NCI-H2196 (cell line): Measurements from ENCODE around the gene ENOX2.

Experiments used
- DNase-seq: peaks from one replicate; lab custom pipeline; 2025; ENCODE audit not compliant: unreplicated experiment; lab: John Stamatoyannopoulos, UW

The ENOX2 gene

GRCh38 chrX:130645955-130646583 is 256.9 kb downstream of the ENOX2 start:
- DNase-seq: no peak

DNA sequence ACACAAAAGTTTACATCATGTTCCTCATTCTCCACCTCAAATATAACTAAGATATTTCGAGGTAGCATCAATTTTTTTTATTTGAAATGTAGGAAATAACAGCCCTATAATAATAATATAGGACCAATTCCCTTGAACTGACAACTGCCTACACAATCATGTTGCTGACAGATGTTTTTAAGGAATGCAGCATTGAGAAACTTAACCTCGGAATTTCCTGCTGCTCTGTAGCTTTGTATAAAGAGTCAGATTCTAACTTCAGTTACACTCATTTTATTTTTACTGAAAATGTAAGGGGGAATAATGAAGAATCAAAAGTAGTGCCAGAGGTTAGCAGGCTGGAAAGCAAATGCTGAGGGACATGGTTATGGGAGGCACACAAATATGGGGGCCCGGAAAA is 265.4 kb downstream of the ENOX2 start:
- no peak for DNase-seq

- no peak for DNase-seq
Measured at GRCh38 chrX:130636277-130636676, 266.7 kb downstream of the ENOX2 start.

DNA sequence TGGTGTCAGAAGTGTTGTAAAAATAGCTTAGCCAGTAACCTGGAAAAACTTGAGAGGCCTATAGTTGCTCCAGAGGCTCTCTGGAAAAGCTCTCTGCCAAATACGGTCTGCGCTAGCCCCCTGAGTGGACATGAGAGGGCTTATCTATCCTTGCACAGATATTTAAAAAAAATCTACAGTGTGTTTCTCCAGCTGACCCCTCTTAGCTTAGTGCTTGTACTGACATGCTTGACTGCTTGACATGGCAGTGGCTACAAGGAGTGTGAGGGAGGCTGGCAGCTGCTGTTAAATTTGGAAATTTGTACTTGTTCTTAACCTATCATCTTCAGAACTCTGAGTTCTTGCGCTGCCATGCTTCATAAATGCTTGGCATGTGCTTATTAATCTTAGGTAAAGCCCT is 272.0 kb downstream of the ENOX2 start:
- DNase-seq: no peak

GRCh38 chrX:130628516-130628915 is 274.5 kb downstream of the ENOX2 start:
- DNase-seq: no peak

DNA sequence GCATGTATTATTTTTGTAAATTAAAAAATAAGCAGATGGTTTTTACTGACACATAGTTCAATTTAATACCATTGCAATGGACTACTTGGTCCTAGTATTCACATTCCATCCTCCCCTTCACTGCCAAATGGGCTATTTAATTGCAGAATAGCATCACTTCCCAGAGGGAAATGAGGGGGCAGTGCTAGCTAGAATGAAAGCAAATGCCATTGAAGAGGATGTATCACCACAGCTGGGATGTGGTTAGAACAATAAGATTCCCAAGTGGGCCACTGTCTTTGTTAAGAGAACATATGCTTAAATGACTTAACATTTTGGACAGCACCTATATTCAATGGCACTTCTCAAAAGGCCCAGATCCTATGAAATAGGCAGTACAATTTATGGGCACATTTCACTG is 276.5 kb downstream of the ENOX2 start:
- DNase-seq: no peak

- no peak for DNase-seq
Measured at GRCh38 chrX:130625386-130625785, 277.6 kb downstream of the ENOX2 start.

- DNase-seq: no peak
Measured at GRCh38 chrX:130623518-130623917, 279.5 kb downstream of the ENOX2 start.

DNA sequence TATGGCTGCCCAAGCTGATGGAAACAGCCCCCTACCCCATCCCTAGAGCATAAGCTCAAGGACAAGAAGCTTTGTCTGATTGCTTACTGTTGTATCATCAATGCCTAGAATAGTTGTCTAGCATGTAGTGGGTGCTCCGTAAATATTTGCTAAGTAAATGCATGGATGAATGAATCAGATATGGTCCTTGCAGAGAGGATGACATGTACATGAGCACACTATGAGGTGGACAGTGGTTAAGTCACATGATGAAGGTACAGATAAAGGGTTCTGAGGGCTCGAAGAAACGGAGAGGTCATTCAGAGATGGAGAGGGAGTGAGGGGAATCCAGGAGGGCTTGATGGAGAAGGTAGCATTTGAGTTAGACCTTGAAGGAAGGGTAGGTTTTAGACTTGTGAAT is 287.1 kb downstream of the ENOX2 start:
- DNase-seq: no peak

DNA sequence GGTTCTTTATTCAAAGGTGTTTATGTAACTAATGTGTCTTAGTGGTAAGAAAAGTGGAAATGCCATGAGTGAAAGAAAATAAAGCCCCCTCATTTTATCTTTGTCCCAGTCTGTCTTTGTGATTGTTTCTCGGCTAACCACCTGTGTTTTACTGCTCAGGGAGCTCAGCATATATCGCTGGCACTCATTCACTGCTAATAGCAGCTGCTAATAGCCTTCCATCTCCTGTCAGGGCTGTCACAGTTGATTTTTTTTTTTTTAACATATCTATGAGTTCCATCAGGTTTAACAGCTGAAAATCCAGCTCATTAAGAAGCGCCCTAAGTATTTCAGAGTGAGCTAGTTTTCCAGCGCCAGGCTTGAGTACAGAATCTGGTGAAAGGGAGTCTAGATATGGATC is 295.6 kb downstream of the ENOX2 start:
- DNase-seq: no peak

- no peak for DNase-seq
Measured at GRCh38 chrX:130606425-130606824, 296.6 kb downstream of the ENOX2 start.

GRCh38 chrX:130604882-130605281 is 298.1 kb downstream of the ENOX2 start:
- DNase-seq: no peak

DNA sequence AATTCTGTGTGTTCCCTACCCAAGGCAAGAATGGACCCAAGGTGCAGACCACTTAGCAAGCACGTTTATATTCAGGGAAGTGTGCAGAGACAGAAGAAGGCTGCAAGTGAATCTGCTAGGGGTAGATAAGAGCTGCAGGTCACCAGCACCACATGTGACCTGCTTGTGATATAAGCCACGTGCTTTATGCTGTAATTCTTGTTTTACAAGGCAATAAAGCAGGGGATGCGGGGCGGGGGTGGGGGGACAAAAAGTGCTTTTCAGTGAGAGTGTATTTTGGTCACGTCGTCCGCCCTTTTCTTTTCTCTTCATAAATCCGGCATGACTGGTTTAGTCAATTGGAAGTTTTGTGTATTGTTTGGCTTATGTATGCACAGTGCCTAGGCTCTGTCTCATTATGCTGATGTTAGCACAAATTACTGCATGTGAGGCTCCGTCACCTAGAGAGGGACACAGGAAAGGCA is 308.5 kb downstream of the ENOX2 start:
- no peak for DNase-seq

GRCh38 chrX:130593911-130594310 is 309.1 kb downstream of the ENOX2 start:
- DNase-seq: no peak

- DNase-seq: no peak
Measured at GRCh38 chrX:130592204-130592603, 310.8 kb downstream of the ENOX2 start.

GRCh38 chrX:130578906-130579305 is 324.1 kb downstream of the ENOX2 start:
- no peak for DNase-seq

DNA sequence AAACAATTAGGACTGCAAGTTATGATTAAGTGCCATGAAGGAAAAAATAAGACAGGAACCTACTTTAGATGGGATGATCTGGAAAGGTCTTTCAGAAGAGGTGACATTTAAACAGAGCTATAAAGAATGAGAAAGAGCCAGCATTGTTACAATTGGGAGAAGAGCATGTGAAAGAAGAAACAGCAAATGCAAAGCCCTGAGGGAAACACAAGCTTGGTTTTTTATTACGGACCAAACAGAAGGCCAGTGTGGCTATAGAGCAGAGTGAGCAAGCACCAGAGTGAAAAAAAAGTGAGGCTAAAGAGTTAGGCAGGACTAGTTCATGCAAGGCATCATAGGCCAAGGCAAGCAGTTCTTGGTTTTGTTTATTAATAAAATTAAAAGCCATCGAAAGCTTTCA is 325.6 kb downstream of the ENOX2 start:
- DNase-seq: no peak

DNA sequence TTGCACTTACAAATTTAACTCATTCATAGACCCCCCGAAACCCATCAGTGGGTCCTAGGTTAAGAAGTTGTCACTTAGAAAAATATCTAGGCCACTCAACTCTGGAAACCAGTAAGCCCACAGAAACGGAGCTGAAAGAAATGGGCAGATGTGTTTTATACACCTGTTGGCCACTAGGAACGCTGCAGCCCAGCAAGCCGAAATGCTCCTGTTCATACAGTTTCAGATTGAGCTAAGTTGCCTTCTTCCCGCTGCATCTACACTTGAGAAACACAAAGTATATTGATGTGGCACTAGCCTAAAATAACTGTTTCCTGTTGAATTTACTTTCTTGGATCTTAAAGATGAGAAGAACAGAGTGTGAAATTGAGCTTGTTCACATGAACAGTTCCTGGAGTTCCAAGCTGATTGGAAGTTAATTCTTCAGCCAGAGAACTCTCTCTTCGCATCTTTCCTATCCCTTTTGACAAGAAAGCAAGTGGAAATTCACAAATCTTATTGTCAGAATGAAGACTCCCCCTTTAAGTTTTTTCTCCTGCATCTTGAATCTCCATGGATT is 327.1 kb downstream of the ENOX2 start:
- DNase-seq: no peak
